T-cell (primary cell): ENCODE data around the gene CARS1. TPM values are rescaled to one million over a fixed set of nuclear protein-coding genes. Genes with fewer than 3 reads are reported as not detected.

Experiments used
- ATAC-seq, 4 experiments: fragments of 200-7000 bp in 3 of 4; fragments of 150-1000 bp in 1 of 4; cut with Tn5 transposase; replicated peaks in 1 of 4; 1 replicate in 3 of 4; 2 replicates in 1 of 4; pipeline ENCODE4 v1.10.0; 2021; ENCODE audit warnings: moderate library complexity in 3 of 4, mild to moderate bottlenecking in 2 of 4, moderate number of reproducible peaks in 1 of 4
- CTCF ChIA-PET, 2 donors: fragments of 300-600 bp; sonication (Branson Sonifier 250); formaldehyde crosslinking; loops; one replicate each; lab custom pipeline; 2022; ENCODE audit warnings: antibody characterized with exemption in 2 of 2; lab: Charles Lee
- POLR2A ChIA-PET, 2 donors: fragments of 300-600 bp; sonication (Branson Sonifier 250); formaldehyde crosslinking; loops; one replicate each; lab custom pipeline; 2022; ENCODE audit warnings: antibody characterized with exemption in 2 of 2; lab: Charles Lee
- DNase-seq, 35 experiments: peaks; one replicate each; pipeline versions ENCODE4 v3.0.0 to v3.0.0-alpha.2; 2013 to 2023
- H3K27ac ChIP-seq: one replicate; pipeline ENCODE4 v1.5.1; 2013; ENCODE audit warnings: low read length
- H3K27me3 ChIP-seq, 2 experiments: replicated peaks in 1 of 2; 1 replicate in 1 of 2; 2 replicates in 1 of 2; pipeline versions ENCODE4 v1.6.1 to v1.7.0; 2013; ENCODE audit warnings: low read length in 1 of 2, mixed read lengths in 1 of 2; ENCODE audit not compliant: control insufficient read depth in 2 of 2, insufficient read depth in 2 of 2; ENCODE audit errors: extremely low read depth in 1 of 2
- H3K36me3 ChIP-seq, 2 donors: 1 replicate in 1 of 2; 2 replicates in 1 of 2; pipeline versions ENCODE4 v1.6.1 to v1.7.0; 2013; ENCODE audit warnings: low read length in 1 of 2; ENCODE audit not compliant: control insufficient read depth in 2 of 2, insufficient read depth in 1 of 2; ENCODE audit errors: extremely low read depth in 1 of 2
- H3K4me1 ChIP-seq, 2 experiments: 1 replicate in 1 of 2; 2 replicates in 1 of 2; pipeline versions ENCODE4 v1.6.1 to v1.7.0; 2013; ENCODE audit warnings: low read length in 2 of 2, mixed read lengths in 1 of 2; ENCODE audit not compliant: insufficient read depth in 2 of 2, control insufficient read depth in 1 of 2; ENCODE audit errors: extremely low read depth in 1 of 2
- H3K4me3 ChIP-seq, 2 donors: 1 replicate in 1 of 2; 2 replicates in 1 of 2; pipeline versions ENCODE4 v1.5.1 to v1.7.0; 2013; ENCODE audit warnings: mild to moderate bottlenecking in 2 of 2, low read length in 1 of 2, moderate library complexity in 1 of 2; ENCODE audit not compliant: control insufficient read depth in 1 of 2; ENCODE audit errors: extremely low read depth in 1 of 2
- H3K9me3 ChIP-seq: 2 replicates; pipeline ENCODE4 v1.7.0; 2013
- H3K27ac Mint-ChIP-seq, 2 donors: one replicate each; pipeline ENCODE4 v1.8.0; 2020 to 2021; ENCODE audit warnings: mild to moderate bottlenecking in 2 of 2, mixed read lengths in 2 of 2
- H3K27me3 Mint-ChIP-seq, 2 donors: one replicate each; pipeline ENCODE4 v1.8.0; 2021 to 2022; ENCODE audit warnings: mixed read lengths in 2 of 2
- H3K36me3 Mint-ChIP-seq: one replicate; pipeline ENCODE4 v1.8.0; 2021; ENCODE audit warnings: mixed read lengths
- H3K4me1 Mint-ChIP-seq, 3 donors: one replicate each; pipeline ENCODE4 v1.8.0; 2020 to 2022; ENCODE audit warnings: mixed read lengths in 3 of 3, mild to moderate bottlenecking in 1 of 3
- H3K4me3 Mint-ChIP-seq, 3 donors: one replicate each; pipeline ENCODE4 v1.8.0; 2020 to 2022; ENCODE audit warnings: mild to moderate bottlenecking in 3 of 3, mixed read lengths in 3 of 3, moderate library complexity in 3 of 3
- H3K9me3 Mint-ChIP-seq, 3 donors: one replicate each; pipeline ENCODE4 v1.8.0; 2020 to 2022; ENCODE audit warnings: mixed read lengths in 3 of 3
- WGBS: methylation state at CpG from one replicate; pipeline ENCODE4 v1.1.5; 2013; ENCODE audit warnings: missing lambda C conversion rate; ENCODE audit not compliant: insufficient coverage; 5-methylcytosine and 5-hydroxymethylcytosine counted together
- total RNA-seq, 35 experiments: library from RNA in 6 of 35; stranded (reverse) in 6 of 35; fragments of 120-200 nt in 1 of 35; gene quantifications; one replicate each; pipeline versions ENCODE4 v1.2.1 to v1.2.4 and lab custom pipeline; 2013 to 2026

CARS1 gene
- total RNA-seq, 5 donors from 2014 or later (not counting 1 experiment from before 2014, with no cell fraction given): 45.3 to 113 (median 109) TPM

DNA sequence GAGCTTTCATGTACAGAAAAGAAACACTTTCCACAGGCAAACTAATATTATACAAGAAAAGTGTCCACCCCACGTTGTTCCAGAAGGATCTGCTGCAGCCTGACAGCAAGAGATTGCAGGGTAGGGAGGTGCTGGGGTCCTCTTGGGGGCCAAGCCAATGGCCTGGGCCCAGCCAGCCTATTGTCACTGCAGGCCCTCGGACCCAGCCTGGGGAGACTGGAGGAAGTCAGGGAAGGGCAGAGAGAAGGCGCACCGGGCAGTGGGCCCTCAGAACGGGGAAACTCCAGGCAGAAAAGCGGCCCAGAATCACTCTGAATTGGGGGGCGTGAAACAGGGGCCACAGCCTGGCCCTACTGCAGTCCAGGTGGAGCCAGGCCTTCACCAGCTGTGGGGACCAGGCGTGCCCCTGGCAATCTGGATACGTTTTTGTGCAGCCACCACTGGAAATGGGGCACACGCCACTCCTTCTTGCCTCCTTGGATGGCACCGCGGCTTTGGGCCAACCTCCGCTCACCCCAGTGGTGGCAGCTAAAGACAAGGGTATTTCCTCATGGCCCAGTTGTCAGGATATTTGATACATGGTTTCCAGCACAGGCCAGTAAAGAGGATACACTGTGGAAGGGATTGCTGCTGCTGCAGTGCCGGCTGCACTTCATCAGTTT lies 61.2 kb downstream of the CARS1 start:
- Histone ChIP-seq H3K27me3 (no peaks in the 10 kb centered on the region), H3K36me3 (peaks cover 6 to 15% of the 10 kb centered on the region in 2 donors), H3K27ac (no peak overlapping the region), H3K4me1 (peaks cover 3 to 8% of the 10 kb centered on the region in 2 experiments), H3K9me3 (no peaks in the 10 kb centered on the region), H3K4me3 (no peak overlapping the region)
- Mint-ChIP-seq H3K27me3 (no peaks in the 10 kb centered on the region), H3K36me3 (peaks cover 9% of the 10 kb centered on the region), H3K27ac (no peak overlapping the region), H3K9me3 (no peaks in the 10 kb centered on the region), H3K4me1 (peaks cover under 1 to 5% (median 2%) of the 10 kb centered on the region in 3 donors), H3K4me3 (no peak overlapping the region)
- ChIA-PET CTCF (no interaction called here), POLR2A (interaction anchor here in 1 of 2 donors (0.5 kb wide), 1 partner anchor 20 kb away, joined by 3 read pairs; no protein-coding TSS in a partner anchor)
- no peak for ATAC-seq
- WGBS: 86% methylated on average over 12 of the region's 14 CpGs
- peak in 1 of 35 experiments; percentile 11 for DNase-seq

GRCh38 chr11:2995031-2995561 lies 62.1 kb downstream of the CARS1 start:
- CTCF ChIA-PET: interaction anchor here in 1 of 2 donors (0.7 kb wide), 1 partner anchor 15 kb away, joined by 3 read pairs; no protein-coding TSS in a partner anchor
- no peak for ATAC-seq
- Histone ChIP-seq H3K4me1 (peaks cover 8 to 10% of the 10 kb centered on the region in 2 experiments), H3K27me3 (no peaks in the 10 kb centered on the region), H3K36me3 (peaks cover 0 to 6% of the 10 kb centered on the region in 2 donors), H3K4me3 (no peak overlapping the region), H3K9me3 (no peaks in the 10 kb centered on the region), H3K27ac (no peak overlapping the region)
- Mint-ChIP-seq H3K4me1 (peaks cover 5 to 10% (median 8%) of the 10 kb centered on the region in 3 donors), H3K4me3 (no peak overlapping the region), H3K9me3 (no peaks in the 10 kb centered on the region), H3K27ac (no peak overlapping the region), H3K27me3 (no peaks in the 10 kb centered on the region), H3K36me3 (peaks cover 3% of the 10 kb centered on the region)
- WGBS: 93% methylated on average over 12 of the region's 13 CpGs
- POLR2A ChIA-PET: interaction anchor here in 1 of 2 donors (0.6 kb wide), 1 partner anchor 20 kb away, joined by 3 read pairs; no protein-coding TSS in a partner anchor
- no peak for DNase-seq

- no peaks in the 10 kb centered on the region for H3K27me3 ChIP-seq
- peak overlapping the region; percentile 39 to 61 for H3K27ac Mint-ChIP-seq
- no peaks in the 10 kb centered on the region for H3K36me3 Mint-ChIP-seq
- H3K9me3 Mint-ChIP-seq: no peaks in the 10 kb centered on the region
- ATAC-seq (no peak), DNase-seq (no peak)
- peak overlapping the region; percentile 34 to 42 (median 36) for H3K4me3 Mint-ChIP-seq
- no peak overlapping the region for H3K27ac ChIP-seq
- no peaks in the 10 kb centered on the region for H3K27me3 Mint-ChIP-seq
- H3K4me3 ChIP-seq: no peak overlapping the region
- H3K9me3 ChIP-seq: no peaks in the 10 kb centered on the region
- POLR2A ChIA-PET: no interaction called here
- peaks cover 10 to 15% of the 10 kb centered on the region in 2 experiments for H3K4me1 ChIP-seq
- no CpG with 5 or more reads among the region's 4 CpGs for WGBS
- CTCF ChIA-PET: interaction anchor here in 1 of 2 donors (0.7 kb wide), 1 partner anchor 14 kb away, joined by 3 read pairs; no protein-coding TSS in a partner anchor
- H3K4me1 Mint-ChIP-seq: peaks cover 12 to 16% (median 15%) of the 10 kb centered on the region in 3 donors
- peaks cover 0 to 1% of the 10 kb centered on the region in 2 donors for H3K36me3 ChIP-seq
Observed at GRCh38 chr11:2994336-2994730, 62.9 kb downstream of the CARS1 start.

GRCh38 chr11:2992997-2993325 lies 64.3 kb downstream of the CARS1 start:
- POLR2A ChIA-PET: interaction anchor here in 1 of 2 donors (1.3 kb wide), 1 partner anchor 22 kb away, joined by 4 read pairs; no protein-coding TSS in a partner anchor

DNA sequence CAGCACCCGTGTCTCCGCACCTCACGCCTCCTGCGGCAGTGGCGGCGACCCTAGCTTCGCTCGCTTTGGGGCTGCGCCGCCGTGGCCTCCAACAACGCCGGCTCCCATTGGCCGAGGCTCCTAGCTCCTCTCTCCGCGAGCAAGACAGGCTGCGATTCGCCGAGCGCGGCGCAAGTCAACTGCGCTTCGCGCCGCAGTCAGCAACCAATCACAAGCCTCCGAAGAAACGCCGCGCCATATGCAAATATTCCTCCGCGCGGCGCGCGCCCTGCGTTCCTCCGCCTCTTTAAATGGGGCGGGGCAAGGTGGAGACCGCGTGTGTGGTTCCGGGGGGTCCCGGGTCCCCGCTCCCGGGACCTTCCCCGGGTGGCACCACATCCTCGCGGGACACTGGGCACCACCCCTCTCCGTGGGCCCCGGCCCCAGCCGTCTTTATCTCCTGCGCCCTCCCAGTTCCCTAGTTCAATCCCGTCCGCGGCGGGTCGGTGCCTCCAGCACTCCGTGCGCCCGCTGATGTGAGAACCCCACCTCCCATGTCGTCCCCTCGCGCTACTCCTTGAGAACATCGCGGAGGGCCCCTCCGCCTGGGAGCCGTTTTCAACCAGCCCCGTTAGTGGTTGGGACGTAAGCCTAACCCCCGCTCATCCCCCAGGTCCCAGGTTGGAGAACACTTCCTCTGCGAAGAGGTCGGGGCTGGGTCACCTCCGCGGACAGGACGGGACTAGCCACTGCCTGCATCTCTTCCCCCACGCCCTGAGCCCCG lies 64.8 kb downstream of the CARS1 start, which contains the start of gene NAP1L4:
Gene NAP1L4 (minus strand): TSS at position 96 of the 763 bp plus-strand sequence. CDS start 13,109 bp downstream, outside the sequence.
- Histone ChIP-seq H3K36me3 (no peaks in the 10 kb centered on the region), H3K9me3 (no peaks in the 10 kb centered on the region)
- no peaks in the 10 kb centered on the region for H3K27me3 Mint-ChIP-seq

More at GRCh38 chr11:2992997-2993325, 64.3 kb downstream of the CARS1 start:
- ATAC-seq (no peak), DNase-seq (no peak)
- H3K4me1 Mint-ChIP-seq: peaks cover 19 to 28% (median 26%) of the 10 kb centered on the region in 3 donors
- peak overlapping the region; percentile 63 to 77 for H3K4me3 ChIP-seq
- no peaks in the 10 kb centered on the region for H3K9me3 ChIP-seq
- CTCF ChIA-PET: no interaction called here
- no peaks in the 10 kb centered on the region for H3K36me3 ChIP-seq
- H3K27ac ChIP-seq: no peak overlapping the region
- H3K9me3 Mint-ChIP-seq: no peaks in the 10 kb centered on the region
- no peaks in the 10 kb centered on the region for H3K36me3 Mint-ChIP-seq
- no peaks in the 10 kb centered on the region for H3K27me3 Mint-ChIP-seq
- WGBS: 36% methylated on average over 4 of the region's 7 CpGs
- H3K4me1 ChIP-seq: peaks cover 12 to 23% of the 10 kb centered on the region in 2 experiments
- H3K27me3 ChIP-seq: no peaks in the 10 kb centered on the region
- peak overlapping the region; percentile 97 to 98 for H3K27ac Mint-ChIP-seq
- peak overlapping the region; percentile 85 to 96 (median 94) for H3K4me3 Mint-ChIP-seq

More for the DNA sequence above, 64.8 kb downstream of the CARS1 start, which contains the start of gene NAP1L4:
- Histone ChIP-seq H3K27ac (peak within 1 kb of the TSS; percentile 53), H3K4me3 (peak within 1 kb of the TSS; percentile 70 to 93), H3K4me1 (peaks cover 17 to 27% of the 10 kb centered on the region in 2 experiments), H3K27me3 (no peaks in the 10 kb centered on the region)
- ChIA-PET POLR2A (interaction anchor here (1.0 to 1.3 kb wide), 2 partner anchors 22 kb away, joined by 4 to 16 read pairs; no protein-coding TSS in a partner anchor), CTCF (interaction anchor here in 1 of 2 donors (0.6 to 1.0 kb wide), 7 partner anchors 14 to 100 kb away, joined by 3 to 7 read pairs (median 4); a partner anchor contains a TSS)
- H3K36me3 Mint-ChIP-seq: peaks cover 3% of the 10 kb centered on the region
- peaks cover 24 to 33% (median 31%) of the 10 kb centered on the region in 3 donors for H3K4me1 Mint-ChIP-seq
- H3K27ac Mint-ChIP-seq: peak within 1 kb of the TSS; percentile 97 to 98
- H3K9me3 Mint-ChIP-seq: no peaks in the 10 kb centered on the region
- peak; percentile 86 to 99 (median 96) for DNase-seq
- peak; percentile 82 to 86 (median 84) for ATAC-seq
- peak within 1 kb of the TSS; percentile 85 to 99 (median 98) for H3K4me3 Mint-ChIP-seq
- under 1% methylated on average over 77 of the region's 77 CpGs for WGBS
